ENCODE measurements around the gene BRCA1.
"Not testable (repeated sequence)": the region's sequence is repeated elsewhere in the genome, so short reads cannot be mapped to it uniquely, and the experiment has no call there.

Gene BRCA1

DNA sequence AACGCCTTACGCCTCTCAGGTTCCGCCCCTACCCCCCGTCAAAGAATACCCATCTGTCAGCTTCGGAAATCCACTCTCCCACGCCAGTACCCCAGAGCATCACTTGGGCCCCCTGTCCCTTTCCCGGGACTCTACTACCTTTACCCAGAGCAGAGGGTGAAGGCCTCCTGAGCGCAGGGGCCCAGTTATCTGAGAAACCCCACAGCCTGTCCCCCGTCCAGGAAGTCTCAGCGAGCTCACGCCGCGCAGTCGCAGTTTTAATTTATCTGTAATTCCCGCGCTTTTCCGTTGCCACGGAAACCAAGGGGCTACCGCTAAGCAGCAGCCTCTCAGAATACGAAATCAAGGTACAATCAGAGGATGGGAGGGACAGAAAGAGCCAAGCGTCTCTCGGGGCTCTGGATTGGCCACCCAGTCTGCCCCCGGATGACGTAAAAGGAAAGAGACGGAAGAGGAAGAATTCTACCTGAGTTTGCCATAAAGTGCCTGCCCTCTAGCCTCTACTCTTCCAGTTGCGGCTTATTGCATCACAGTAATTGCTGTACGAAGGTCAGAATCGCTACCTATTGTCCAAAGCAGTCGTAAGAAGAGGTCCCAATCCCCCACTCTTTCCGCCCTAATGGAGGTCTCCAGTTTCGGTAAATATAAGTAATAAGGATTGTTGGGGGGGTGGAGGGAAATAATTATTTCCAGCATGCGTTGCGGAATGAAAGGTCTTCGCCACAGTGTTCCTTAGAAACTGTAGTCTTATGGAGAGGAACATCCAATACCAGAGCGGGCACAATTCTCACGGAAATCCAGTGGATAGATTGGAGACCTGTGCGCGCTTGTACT lies at the start of gene BRCA1:
Gene BRCA1 (minus strand): TSS at position 232 of the 834 bp plus-strand sequence. CDS start 1,268 bp downstream, outside the sequence.
- DNase-seq (ENCODE audit: low read depth) = peak; percentile 90

DNA sequence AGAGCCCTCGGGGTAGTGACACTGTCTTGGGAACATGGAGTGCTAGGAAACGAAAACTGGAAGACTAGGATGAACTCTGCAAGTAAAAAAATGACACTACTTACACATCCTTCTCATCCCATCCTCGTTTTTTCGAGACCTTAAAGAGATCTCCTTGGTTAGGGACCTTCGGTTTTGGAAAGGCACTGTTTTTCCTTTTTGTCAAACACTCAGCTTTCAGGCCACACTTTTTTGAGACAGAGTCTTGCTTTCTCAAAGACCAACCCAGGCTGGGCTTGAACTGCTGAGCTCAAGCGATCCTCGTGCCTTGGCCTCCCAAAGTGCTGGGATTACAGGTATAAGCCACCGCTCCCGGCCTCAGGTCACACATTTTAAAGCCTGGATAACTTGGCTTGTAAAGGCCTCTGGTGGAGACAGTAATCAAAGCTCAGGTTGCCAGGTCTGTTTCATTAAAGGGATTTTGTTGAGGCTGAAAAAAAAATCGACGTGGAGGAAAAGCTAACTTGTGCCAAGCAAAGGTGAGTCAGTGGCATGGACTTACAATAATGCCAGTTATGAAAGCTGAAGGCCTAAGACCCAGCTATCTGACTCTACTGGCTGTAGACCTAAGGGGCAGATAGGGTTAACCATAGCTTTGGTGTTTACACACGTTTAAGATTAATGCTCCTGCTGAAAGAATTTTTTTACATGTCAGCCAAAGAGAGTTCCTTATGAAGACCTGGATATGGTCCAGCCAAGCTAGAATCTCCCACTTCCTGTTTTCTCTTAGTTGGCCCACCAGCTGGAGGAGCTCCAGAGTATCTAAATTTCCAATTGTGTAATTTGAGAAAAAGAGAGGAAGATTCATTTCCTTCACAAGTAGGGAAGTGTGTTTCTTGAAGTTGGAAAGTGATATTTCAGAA lies 46.7 kb upstream of the BRCA1 start:
- DNase-seq (ENCODE audit: low read depth) = no peak

- DNase-seq (ENCODE audit: low read depth) = peak; percentile 95
These were observed 45.8 kb upstream of the BRCA1 start, which contains the start of gene NBR1 for GRCh38 chr17:43170766-43171585. Gene NBR1 (plus strand): TSS chr17:43171214. CDS start chr17:43175800, 4,586 bp downstream.

GRCh38 chr17:43170140-43170765 lies 45.1 kb upstream of the BRCA1 start:
- peak; percentile 81 for DNase-seq (ENCODE audit: low read depth)

- DNase-seq (ENCODE audit: low read depth) = no peak
These were observed 44.5 kb upstream of the BRCA1 start for GRCh38 chr17:43169561-43170139.

GRCh38 chr17:43165971-43166370 lies 40.8 kb upstream of the BRCA1 start:
- not testable (repeated sequence) for DNase-seq (ENCODE audit: low read depth)

DNA sequence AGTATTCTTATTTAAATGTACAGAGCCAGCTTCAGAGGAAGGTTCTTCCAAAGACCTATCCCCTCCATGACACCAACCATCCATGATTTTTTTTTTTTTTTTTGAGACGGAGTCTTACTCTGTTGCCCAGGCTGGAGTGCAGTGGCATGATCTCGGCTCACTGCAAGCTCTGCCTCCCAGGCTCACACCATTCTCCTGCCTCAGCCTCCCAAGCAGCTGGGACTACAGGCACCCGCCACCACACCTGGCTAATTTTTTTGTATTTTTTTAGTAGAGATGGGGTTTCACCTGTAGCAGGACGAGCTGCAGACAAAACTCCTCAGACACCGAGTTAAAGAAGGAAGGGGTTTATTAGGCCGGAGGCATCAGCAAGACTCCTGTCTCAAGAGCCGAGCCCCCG lies 34.8 kb upstream of the BRCA1 start:
- not testable (repeated sequence) for DNase-seq (ENCODE audit: low read depth)

DNA sequence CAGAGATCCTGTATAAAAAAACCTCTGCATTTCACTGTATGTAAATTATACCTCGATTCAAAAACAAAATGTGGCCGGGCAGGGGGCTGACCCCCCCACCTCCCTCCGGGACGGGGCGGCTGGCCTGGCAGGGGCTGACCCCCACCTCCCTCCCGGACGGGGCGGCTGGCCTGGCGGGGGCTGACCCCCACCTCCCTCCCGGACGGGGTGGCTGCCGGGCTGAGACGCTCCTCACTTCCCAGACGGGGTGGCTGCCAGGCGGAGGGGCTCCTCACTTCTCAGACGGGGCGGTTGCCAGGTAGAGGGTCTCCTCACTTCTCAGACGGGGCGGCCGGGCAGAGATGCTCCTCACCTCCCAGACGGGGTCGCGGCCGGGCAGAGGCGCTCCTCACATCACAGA lies 34.1 kb upstream of the BRCA1 start:
- not testable (repeated sequence) for DNase-seq (ENCODE audit: low read depth)

GRCh38 chr17:43155666-43156065 lies 30.5 kb upstream of the BRCA1 start:
- no peak for DNase-seq (ENCODE audit: low read depth)

- DNase-seq (ENCODE audit: low read depth) = not testable (repeated sequence)
These were observed 28.2 kb upstream of the BRCA1 start for GRCh38 chr17:43153197-43153835.

DNA sequence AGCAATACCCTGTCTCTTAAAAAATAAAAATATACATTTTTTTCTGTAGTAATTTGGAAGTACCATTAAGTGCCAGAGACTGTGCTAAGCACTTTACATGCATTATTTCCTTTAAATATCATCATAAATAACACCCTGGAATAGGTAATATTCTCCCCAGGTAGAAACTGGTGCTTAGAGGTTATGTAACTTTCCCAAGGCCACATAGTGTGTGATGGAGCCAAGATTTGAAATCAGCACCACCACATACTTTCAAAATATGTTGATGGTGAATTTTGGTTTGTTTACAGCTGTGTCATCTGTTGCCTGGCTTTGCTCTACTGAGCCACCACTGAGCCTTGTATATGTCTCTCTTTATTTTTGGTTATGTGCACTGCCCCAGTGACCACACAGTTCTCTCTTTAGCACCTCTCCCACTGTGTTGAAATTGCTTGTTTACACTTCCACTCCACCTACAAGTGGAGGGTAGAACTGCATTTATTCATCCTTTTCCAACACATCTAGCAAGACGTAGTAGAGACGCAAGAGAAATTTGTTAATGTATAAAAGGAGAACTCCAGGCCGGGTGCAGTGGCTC lies 26.8 kb upstream of the BRCA1 start:
- DNase-seq (ENCODE audit: low read depth) = no peak

DNA sequence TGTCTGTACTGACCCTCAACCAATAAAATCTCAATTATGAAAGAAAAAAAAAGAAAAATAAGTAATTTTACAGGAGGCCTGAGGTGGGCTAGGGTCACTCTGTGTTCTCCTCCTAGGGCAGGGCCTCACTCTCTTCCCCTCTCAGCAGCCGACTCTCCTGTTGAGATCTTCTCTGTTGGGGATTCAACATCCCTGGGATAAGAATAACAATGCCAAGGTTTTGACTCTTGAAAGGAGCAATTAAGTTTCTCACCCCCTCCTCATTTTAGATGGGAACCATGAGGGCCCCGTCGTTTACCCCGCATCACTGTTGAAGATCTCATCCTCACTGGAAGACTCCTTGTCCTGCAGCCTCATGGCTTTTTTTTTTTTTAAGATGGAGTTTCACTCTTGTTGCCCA lies 21.5 kb upstream of the BRCA1 start:
- no peak for DNase-seq (ENCODE audit: low read depth)

DNA sequence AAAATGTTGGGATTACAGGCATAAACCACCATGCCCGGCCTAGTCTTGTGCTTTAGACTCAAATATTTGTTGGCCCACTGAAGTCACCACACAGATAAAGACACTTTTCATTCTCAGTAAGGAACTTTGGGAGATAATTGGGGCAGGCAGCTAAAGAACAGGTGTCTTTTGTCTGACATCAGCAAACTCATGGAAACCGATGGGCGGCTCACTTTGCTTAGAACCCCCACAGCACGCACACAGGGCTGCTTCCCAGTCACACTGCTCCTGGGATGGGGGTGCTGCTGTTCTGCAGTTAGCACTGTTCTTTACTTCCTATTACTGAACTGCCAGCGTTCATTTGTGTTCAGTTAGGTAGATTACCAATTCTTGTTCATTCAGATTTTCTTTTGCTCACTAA lies 18.0 kb upstream of the BRCA1 start:
- no peak for DNase-seq (ENCODE audit: low read depth)

DNA sequence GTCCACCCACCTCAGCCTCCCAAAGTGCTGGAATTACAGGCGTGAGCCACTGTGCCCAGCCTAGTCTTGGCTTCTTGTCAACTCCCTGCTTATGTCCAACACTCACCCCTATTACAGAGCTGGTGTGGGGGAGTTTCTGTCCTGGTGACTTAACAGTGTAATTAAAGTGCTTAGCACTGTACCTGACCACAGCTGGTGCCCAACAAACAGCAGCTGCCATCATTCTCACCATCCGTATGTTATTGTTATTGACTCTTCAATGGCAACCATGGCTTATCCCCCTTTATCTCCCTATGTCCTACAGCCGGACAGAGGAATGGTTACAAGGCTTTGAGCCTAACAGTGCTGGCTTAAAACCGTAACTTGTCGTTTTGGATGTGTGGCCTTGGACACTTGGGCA lies 17.0 kb upstream of the BRCA1 start:
- DNase-seq (ENCODE audit: low read depth) = no peak

GRCh38 chr17:43140396-43141332 lies 15.5 kb upstream of the BRCA1 start:
- DNase-seq (ENCODE audit: low read depth) = no peak

DNA sequence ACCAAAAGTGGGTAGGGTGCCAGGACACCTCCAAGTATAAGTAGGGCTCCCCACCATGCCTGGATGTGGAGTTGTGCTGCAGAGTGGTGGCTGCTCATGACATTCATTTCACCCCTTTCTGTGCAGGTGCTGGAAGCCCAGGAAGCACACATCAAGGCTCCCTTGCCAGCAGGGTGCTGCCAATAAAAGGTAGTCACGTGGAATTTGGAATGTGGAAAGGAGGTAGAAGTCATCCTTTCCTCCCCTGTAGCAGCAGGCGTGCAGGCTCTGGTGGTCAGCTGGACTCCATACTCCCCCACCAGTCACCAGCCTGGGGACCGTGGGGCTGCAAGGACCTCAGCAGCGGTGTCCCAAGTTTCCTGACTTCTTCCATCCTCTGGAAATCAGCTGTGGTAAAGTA lies 13.4 kb upstream of the BRCA1 start:
- DNase-seq (ENCODE audit: low read depth) = not testable (repeated sequence)

- DNase-seq (ENCODE audit: low read depth) = not testable (repeated sequence)
These were observed 11.4 kb upstream of the BRCA1 start for GRCh38 chr17:43136574-43136973.

DNA sequence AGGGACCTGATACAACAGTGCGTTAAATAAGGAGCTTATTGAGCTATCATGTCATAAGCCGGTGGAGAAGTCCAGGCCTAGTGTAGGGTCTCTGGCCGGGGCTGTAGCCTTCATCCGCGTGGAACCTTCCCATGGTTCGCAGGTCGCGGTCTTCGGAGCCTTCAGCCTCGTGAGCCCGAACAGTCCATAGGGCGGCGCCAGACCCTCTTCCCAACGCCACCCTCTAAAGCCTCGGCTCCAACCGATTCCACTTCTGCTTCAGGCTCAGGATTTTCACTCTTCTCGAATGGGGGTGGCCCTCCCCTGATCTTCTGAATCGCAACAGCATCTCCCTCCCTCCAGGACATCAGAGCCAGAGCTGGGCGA lies 10.3 kb upstream of the BRCA1 start:
- DNase-seq (ENCODE audit: low read depth) = no peak

All from activated T-cell treated with anti-CD3 and anti-CD28 coated beads for 24 hours (primary cell).